ENCODE measurements around the gene HILPDA.

HILPDA gene

DNA sequence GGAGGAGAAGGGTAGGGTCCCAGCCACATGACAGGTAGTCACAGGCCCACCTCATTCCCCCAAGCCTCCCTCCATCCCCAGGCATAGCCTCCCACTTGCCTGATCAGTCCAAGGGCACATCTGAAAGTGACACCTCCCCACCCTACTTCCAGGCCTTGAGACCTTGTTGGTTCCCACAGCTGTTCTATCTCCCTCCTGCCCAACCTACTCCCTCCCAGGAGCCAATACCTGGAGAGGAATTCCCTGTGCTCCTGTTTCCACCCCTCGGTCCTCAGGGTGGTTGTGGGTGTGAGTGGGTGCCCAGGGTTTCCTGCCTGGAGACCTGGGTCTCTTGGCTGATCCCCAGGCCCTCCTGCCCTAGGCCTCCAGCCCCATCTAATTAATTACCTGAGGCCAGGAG lies 34.3 kb upstream of the HILPDA start:
- no peaks in the 10 kb centered on the region for H3K4me1 Mint-ChIP-seq

DNA sequence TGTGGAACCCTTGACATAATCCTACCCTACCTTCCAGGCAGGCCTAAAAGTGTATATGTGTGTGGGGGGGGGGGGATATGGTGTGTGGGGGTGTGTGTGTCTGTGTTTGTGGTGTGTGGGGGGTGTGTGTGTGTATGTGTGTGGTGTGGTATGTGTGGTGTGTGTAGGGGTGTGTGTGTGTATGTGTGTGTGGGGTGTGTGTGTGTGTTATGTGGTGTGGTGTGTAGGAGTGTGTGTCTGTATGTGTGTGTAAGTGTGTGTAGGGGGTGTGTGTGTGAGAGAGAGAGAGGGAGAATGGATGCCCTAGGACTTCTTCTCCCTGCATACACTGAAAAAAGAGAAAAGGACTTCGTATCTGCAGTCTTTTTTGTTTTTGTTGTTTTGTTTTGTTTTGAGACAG lies 33.6 kb upstream of the HILPDA start:
- Mint-ChIP-seq H3K27me3 (peaks cover 33% of the 10 kb centered on the region), H3K4me1 (no peaks in the 10 kb centered on the region), H3K27ac (no peak overlapping the region), H3K36me3 (no peaks in the 10 kb centered on the region), H3K4me3 (no peak overlapping the region), H3K9me3 (no peaks in the 10 kb centered on the region)
- CTCF ChIA-PET: interaction anchor here (1.1 to 14.6 kb wide), 5 partner anchors 10 to 441 kb away, joined by 3 to 339 read pairs (median 164); partner anchors contain the start of gene IMPDH1
- DNase-seq: no peak

More for the DNA sequence above, 34.3 kb upstream of the HILPDA start:
- H3K9me3 Mint-ChIP-seq: no peaks in the 10 kb centered on the region
- no peak overlapping the region for H3K27ac Mint-ChIP-seq
- DNase-seq: no peak
- H3K27me3 Mint-ChIP-seq: peaks cover 29% of the 10 kb centered on the region
- CTCF ChIA-PET: interaction anchor here (1.1 kb wide), 1 partner anchor 442 kb away, joined by 6 read pairs; no protein-coding TSS in a partner anchor
- H3K36me3 Mint-ChIP-seq: no peaks in the 10 kb centered on the region
- H3K4me3 Mint-ChIP-seq: no peak overlapping the region

DNA sequence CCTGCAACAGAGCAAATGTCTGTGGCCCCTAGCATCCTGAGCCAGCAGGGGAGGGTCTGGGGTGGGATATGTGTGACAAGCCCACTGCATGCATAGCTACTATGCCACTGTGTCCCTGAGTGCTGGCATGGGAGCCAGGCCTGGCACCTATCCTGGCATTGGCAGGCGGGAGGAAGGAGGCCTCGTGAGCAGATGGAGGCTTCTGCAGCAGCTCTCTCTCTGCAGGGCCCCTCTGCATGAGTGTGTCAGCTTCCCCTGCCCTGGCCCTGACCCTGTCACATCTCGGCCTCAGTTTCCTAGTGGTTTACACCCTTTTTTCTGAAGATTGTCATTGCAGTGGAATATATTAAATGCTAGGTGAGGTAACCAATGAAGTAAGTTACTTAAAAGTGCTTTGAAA lies 32.8 kb upstream of the HILPDA start:
- Mint-ChIP-seq H3K27me3 (peaks cover 30% of the 10 kb centered on the region), H3K9me3 (no peaks in the 10 kb centered on the region), H3K36me3 (no peaks in the 10 kb centered on the region), H3K4me1 (no peaks in the 10 kb centered on the region), H3K4me3 (no peak overlapping the region), H3K27ac (no peak overlapping the region)
- no peak for DNase-seq
- CTCF ChIA-PET: interaction anchor here (0.5 to 14.6 kb wide), 6 partner anchors 11 to 89 kb away, joined by 3 to 339 read pairs (median 108); partner anchors contain the start of gene IMPDH1

DNA sequence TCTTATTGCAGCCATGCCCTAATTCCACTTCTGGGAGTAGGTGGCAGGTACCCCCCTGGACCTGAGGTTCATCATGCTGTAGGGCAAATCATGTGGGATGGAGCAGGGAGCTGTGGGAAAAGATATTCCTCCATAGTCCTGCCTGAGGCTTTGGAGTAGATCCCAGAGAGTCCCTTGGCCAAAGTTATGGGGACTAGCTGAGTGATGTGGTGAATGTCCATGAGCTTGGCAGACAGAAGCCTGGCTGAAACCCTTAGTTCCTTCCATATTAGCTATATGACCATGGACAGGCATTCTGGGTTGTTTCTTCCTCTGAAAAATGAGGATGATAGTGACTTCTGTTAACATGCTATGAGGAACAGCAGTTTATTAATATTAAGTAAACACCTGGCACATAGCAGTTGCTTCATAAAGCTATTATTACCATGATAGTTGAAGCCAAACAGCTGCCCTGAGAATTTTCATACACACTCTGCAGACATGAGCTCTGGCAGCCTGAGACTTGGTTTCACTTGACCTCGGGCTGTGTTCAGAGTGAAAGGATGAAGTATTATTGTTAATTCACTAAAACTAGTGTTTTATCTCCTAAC lies 30.9 kb upstream of the HILPDA start:
- Mint-ChIP-seq H3K4me3 (no peak overlapping the region), H3K4me1 (peaks cover 7% of the 10 kb centered on the region), H3K27ac (no peak overlapping the region), H3K9me3 (no peaks in the 10 kb centered on the region), H3K36me3 (no peaks in the 10 kb centered on the region), H3K27me3 (peaks cover 30% of the 10 kb centered on the region)
- CTCF ChIA-PET: interaction anchor here (0.7 to 14.6 kb wide), 27 partner anchors 11 to 294 kb away, joined by 3 to 339 read pairs (median 5); partner anchors contain the start of genes HILPDA, IMPDH1 and METTL2B
- no peak for DNase-seq

DNA sequence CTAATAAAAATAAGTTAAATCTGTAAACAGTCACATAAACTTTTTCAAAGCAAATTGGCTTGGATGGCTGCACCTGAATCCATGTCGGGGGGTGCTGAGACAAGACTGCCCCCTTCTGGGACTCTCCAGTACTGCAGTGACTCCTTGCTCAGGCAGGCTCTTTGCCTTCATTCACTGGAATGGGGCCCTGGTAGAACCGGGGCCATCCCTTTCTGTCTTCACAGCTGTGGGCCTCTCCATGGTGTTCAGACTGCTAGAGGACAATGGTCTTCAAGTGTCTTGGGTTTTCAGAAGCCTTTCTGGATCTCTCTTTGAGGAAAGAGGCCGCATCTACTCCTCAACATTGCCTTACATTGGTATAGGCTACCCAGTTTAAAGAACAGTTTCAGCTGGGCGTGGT lies 29.8 kb upstream of the HILPDA start:
- peaks cover 33% of the 10 kb centered on the region for H3K27me3 Mint-ChIP-seq
- H3K27ac Mint-ChIP-seq: no peak overlapping the region
- H3K9me3 Mint-ChIP-seq: no peaks in the 10 kb centered on the region
- H3K4me3 Mint-ChIP-seq: no peak overlapping the region
- CTCF ChIA-PET: interaction anchor here (0.7 to 14.6 kb wide), 30 partner anchors 9 to 315 kb away, joined by 3 to 339 read pairs (median 6); partner anchors contain the start of genes HILPDA, IMPDH1, METTL2B and RBM28
- DNase-seq: peak; percentile 87
- no peaks in the 10 kb centered on the region for H3K36me3 Mint-ChIP-seq
- peaks cover 7% of the 10 kb centered on the region for H3K4me1 Mint-ChIP-seq

DNA sequence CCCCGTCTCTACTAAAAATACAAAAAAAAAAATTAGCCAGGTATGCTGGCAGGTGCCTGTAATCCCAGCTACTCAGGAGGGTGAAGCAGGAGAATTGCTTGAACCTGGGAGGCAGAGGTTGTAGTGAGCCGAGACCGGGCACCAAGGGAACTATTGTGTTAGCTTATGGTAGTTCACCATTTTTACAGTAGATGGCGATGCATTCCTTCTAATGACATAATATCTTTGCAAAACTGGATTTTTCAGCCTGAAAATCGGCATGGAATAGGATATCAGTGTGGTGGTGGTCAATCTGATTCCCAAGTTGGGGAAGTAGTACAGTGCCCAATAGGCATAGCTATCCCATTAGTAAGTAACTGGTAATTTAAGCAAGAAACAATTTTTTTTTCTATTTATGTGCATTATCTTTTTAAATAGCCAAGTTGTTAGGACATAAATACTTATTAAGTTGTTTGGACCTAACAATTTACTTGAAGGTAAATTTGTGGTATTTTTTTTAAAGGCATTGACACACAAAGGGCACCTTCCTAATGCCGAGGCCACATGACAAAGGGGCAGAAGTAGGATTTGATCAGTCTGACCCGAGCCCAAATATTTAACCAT lies 28.3 kb upstream of the HILPDA start:
- Mint-ChIP-seq H3K4me3 (no peak overlapping the region), H3K36me3 (no peaks in the 10 kb centered on the region), H3K27me3 (peaks cover 45% of the 10 kb centered on the region), H3K9me3 (no peaks in the 10 kb centered on the region), H3K27ac (no peak overlapping the region), H3K4me1 (peaks cover 7% of the 10 kb centered on the region)
- CTCF ChIA-PET: interaction anchor here (0.6 to 14.6 kb wide), 32 partner anchors 8 to 664 kb away, joined by 3 to 339 read pairs (median 6); partner anchors contain the start of genes ATP6V1F, HILPDA, IMPDH1 and METTL2B
- DNase-seq: peak; percentile 37

DNA sequence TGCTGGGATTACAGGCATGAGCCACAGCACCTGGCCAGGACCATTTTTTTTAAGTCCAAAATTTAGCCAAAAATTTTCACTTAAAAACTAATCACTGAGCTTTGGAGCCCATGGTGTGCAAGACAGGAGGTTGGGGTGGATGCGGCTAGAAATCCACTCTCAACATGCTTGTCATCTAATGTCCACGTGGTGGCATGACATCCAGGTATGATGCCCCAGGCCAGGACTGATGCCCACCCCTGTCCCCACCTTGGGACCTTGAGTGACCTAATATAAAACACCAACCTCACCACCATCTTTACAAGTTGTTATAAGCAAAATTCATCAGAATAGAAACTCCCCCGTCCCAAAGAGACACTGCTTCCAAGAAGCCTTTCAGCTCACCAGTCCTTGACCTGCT lies 25.5 kb upstream of the HILPDA start:
- DNase-seq: no peak
- Mint-ChIP-seq H3K36me3 (no peaks in the 10 kb centered on the region), H3K27ac (no peak overlapping the region), H3K27me3 (peaks cover 49% of the 10 kb centered on the region), H3K9me3 (no peaks in the 10 kb centered on the region), H3K4me3 (no peak overlapping the region), H3K4me1 (peaks cover 7% of the 10 kb centered on the region)
- CTCF ChIA-PET: interaction anchor here (7.6 to 14.6 kb wide), 3 partner anchors 18 to 42 kb away, joined by 51 to 339 read pairs (median 166); partner anchors contain the start of gene IMPDH1

DNA sequence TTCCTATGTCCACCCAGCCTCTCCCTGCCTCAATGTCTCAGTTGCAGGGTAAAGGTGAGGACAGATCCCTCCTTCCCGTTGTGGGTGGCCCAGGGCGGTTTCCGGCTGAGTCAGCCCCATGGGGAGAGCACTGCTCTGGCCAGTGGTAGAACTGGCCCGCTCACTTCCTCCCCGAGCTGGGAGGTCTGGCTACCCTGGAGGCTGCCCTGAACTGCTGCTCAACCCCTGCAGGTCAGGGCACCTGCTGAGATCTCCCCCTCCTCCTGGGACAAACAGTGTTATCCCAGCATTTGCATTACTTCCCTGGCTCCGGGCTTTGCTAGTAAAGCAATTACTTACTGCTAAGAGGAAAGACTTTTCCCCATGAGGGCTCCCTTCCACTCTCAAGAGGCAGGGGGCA lies 24.5 kb upstream of the HILPDA start:
- no peak for DNase-seq
- Mint-ChIP-seq H3K27me3 (peaks cover 55% of the 10 kb centered on the region), H3K4me1 (peaks cover 7% of the 10 kb centered on the region), H3K36me3 (no peaks in the 10 kb centered on the region), H3K27ac (no peak overlapping the region), H3K9me3 (no peaks in the 10 kb centered on the region), H3K4me3 (no peak overlapping the region)
- CTCF ChIA-PET: interaction anchor here (1.1 to 14.6 kb wide), 4 partner anchors 28 to 47 kb away, joined by 3 to 339 read pairs (median 6); no protein-coding TSS in a partner anchor

DNA sequence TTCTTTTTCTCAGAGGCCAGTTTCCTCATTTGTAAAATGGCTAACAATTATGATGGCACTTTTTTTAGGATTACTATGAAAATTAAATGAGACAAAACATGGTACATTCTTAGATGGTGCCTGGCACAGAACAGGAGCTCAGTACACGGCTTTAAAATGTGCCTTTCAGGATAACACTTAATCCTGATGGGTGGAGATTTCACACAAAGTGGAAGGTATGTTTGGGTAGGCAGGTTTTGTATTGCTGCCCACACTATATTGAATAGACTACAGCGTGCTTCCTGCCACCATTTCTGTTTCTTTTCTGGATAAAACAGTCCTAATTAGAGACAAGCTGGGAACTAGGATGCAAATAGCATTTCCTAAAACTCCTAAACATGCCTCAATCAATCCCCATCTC lies 23.9 kb upstream of the HILPDA start:
- no peaks in the 10 kb centered on the region for H3K9me3 Mint-ChIP-seq
- no peaks in the 10 kb centered on the region for H3K36me3 Mint-ChIP-seq
- DNase-seq: no peak
- H3K27me3 Mint-ChIP-seq: peaks cover 56% of the 10 kb centered on the region
- CTCF ChIA-PET: interaction anchor here (1.1 to 14.6 kb wide), 4 partner anchors 28 to 47 kb away, joined by 3 to 339 read pairs (median 6); no protein-coding TSS in a partner anchor
- H3K4me3 Mint-ChIP-seq: no peak overlapping the region
- H3K27ac Mint-ChIP-seq: no peak overlapping the region
- H3K4me1 Mint-ChIP-seq: peaks cover 7% of the 10 kb centered on the region

DNA sequence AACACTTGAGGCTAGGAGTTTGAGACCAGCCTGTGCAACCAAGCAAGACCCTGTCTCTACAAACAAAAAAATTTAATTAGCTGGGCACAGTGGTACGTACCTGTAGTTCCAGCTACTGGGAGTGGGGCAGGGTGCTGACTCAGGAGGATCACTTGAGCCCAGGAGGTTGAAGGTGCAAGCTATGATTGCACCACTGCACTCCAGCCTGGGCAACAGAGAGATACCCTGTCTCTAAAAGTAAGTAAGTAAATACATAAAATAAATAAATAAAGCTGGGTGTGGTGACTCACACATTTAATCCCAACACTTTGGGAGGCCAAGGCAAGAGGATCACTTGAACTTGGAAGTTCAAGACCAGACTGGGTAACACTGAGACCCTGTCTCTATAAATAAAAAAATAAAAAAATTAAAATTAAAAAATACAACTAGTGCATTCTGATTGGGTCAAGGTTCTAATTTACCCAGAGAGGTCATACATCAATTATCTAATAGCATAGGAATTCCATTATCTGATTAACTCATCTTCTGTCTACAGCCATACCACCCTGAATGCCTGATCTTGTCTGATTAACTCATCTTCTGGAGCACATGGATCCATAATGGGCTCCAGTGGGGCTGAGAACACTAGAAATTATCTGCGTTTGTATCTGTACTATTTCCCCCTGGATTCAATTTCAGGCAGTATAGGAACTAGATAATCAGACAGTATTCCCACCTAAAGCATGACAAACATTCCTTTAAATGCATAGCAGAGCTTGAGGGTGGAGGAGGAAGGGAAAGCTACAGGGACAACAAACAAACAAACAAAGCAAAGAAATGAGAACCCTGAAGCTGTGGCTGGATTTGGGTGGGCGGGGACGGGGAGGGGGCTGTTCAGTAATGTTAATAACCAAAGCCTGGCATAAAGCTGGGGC lies 21.0 kb upstream of the HILPDA start:
- DNase-seq: no peak
- no peaks in the 10 kb centered on the region for H3K36me3 Mint-ChIP-seq
- no peak overlapping the region for H3K4me3 Mint-ChIP-seq
- no peaks in the 10 kb centered on the region for H3K9me3 Mint-ChIP-seq
- peaks cover under 1% of the 10 kb centered on the region for H3K4me1 Mint-ChIP-seq
- H3K27me3 Mint-ChIP-seq: peaks cover 50% of the 10 kb centered on the region
- no peak overlapping the region for H3K27ac Mint-ChIP-seq
- CTCF ChIA-PET: interaction anchor here (1.3 to 14.6 kb wide), 5 partner anchors 7 to 36 kb away, joined by 3 to 339 read pairs (median 4); no protein-coding TSS in a partner anchor

DNA sequence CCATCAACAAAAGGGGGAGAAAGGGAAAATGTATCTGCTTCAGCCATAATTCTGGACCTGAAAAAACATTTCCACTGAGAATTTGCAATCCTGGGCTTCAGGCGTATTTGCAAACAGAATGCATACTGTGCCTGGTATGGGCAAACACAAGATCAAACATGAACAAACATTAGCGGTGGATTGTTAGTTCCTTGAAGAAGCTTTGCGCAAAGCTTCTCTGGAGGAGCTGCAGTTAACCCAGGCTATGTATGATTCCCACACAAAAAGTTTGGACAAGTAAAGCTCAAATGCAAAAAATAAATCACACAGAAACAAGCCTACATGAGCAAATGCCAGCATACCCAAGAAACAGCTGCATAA lies 20.4 kb upstream of the HILPDA start:
- Mint-ChIP-seq H3K27ac (no peak overlapping the region), H3K36me3 (no peaks in the 10 kb centered on the region), H3K27me3 (peaks cover 47% of the 10 kb centered on the region), H3K9me3 (no peaks in the 10 kb centered on the region), H3K4me3 (no peak overlapping the region), H3K4me1 (no peaks in the 10 kb centered on the region)
- no peak for DNase-seq
- CTCF ChIA-PET: interaction anchor here (1.3 to 14.6 kb wide), 4 partner anchors 9 to 37 kb away, joined by 3 to 339 read pairs (median 18); no protein-coding TSS in a partner anchor

DNA sequence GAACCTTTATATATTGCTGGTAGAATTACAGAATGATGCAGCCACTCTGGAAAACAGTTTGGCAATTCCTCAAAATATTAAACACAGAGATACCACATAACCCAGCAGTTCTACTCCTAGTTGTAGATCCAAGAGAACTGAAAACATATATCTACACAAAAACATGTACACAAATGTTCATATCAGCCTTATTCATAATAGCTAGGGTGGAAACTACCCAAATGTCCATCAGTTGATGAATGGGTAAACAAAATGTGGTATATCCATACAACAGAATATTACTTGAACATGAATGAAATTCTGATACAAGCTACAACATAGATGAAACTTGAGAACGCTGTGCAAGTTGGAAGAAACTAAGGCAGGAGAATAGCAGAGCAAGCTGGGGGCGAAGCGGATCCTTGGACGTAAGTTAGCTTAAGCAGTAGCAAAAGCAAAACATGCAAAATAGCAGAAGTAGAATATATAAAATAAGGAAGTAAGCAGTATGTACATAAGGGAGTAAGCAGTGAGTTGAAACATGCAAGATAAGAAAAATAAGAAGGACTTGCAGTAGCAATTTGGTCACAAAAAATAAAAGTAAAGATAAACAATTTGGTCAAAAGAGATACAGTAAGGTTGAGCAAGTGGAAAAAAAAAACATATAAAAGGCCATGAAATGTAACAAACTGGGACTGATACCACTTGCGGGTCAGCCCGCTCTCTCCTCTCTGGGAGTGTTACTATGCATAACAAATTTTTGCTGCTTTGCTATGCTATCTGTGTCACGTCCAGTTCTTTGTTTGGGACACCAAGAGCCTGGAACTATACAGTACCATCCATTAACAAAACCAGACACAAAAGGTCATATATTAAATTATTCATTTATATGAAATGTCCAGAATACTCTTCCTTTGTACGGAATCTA lies 18.0 kb upstream of the HILPDA start:
- H3K27ac Mint-ChIP-seq: no peak overlapping the region
- no peaks in the 10 kb centered on the region for H3K9me3 Mint-ChIP-seq
- CTCF ChIA-PET: interaction anchor here (1.2 to 1.9 kb wide), 4 partner anchors 11 to 50 kb away, joined by 3 to 9 read pairs (median 5); no protein-coding TSS in a partner anchor
- H3K4me3 Mint-ChIP-seq: no peak overlapping the region
- no peaks in the 10 kb centered on the region for H3K4me1 Mint-ChIP-seq
- H3K36me3 Mint-ChIP-seq: no peaks in the 10 kb centered on the region
- no peak for DNase-seq
- H3K27me3 Mint-ChIP-seq: peaks cover 29% of the 10 kb centered on the region

DNA sequence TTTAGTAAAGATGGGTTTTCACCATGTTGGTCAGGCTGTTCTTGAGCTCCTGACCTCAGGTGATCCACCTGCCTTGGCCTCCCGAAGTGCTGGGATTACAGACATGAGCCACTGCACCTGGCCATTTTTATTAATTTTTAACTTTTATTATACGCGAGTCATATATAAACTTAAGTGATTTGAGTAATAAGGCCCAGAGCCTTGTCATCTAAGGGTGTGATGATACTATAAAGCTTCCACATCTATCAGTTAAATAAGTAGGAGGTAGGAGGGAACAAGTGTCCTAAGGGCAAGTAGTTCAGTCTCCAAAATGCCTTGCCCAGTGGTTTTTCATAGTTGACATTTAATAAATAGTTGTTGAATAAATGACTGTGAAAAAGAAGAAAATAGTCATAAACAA lies 13.3 kb upstream of the HILPDA start:
- no peaks in the 10 kb centered on the region for H3K4me1 Mint-ChIP-seq

More for the DNA sequence above, 13.3 kb upstream of the HILPDA start:
- Mint-ChIP-seq H3K9me3 (no peaks in the 10 kb centered on the region), H3K36me3 (no peaks in the 10 kb centered on the region), H3K27me3 (peaks cover 17% of the 10 kb centered on the region), H3K27ac (no peak overlapping the region), H3K4me3 (no peak overlapping the region)
- CTCF ChIA-PET: interaction anchor here (1.0 to 3.3 kb wide), 5 partner anchors 9 to 19 kb away, joined by 3 to 26 read pairs (median 5); partner anchors contain the start of gene HILPDA
- DNase-seq: no peak
